ENCODE results near the gene LCLAT1.

LCLAT1 gene

GRCh38 chr2:30689496-30690125 lies 242.6 kb downstream of the LCLAT1 start:
- in situ Hi-C loops (cut with MboI; ENCODE audit: low sequenced_read_pairs), result no loop called here

- in situ Hi-C loops (cut with MboI; ENCODE audit: low sequenced_read_pairs), result no loop called here
Observed at GRCh38 chr2:30690126-30690561, 243.1 kb downstream of the LCLAT1 start.

GRCh38 chr2:30691091-30691947 lies 244.3 kb downstream of the LCLAT1 start:
- in situ Hi-C loops (cut with MboI; ENCODE audit: low sequenced_read_pairs), result no loop called here

- in situ Hi-C loops (cut with MboI; ENCODE audit: low sequenced_read_pairs), result no loop called here
Observed at GRCh38 chr2:30691948-30692828, 245.1 kb downstream of the LCLAT1 start.

DNA sequence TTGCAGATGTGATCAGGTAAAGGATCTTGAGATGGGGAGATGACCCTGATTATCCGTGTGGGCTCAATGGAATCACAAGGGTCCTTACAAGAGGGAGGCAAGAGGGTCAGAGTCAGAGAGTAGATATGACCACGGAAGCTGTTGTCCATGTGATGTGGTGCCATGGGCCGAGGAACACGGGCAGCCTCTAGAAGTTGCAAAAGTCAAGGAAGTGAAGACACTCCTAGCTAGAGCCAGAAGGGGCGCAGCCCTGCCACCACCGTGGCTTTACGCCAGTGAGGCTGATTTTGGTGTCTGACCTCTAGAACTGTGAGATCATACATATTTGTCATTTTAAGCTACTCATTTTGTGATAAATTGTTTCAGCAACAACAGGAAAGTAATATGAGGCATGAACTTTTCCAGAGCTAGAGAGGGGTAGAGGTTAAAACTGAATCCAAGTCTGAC lies 245.8 kb downstream of the LCLAT1 start:
- in situ Hi-C loops (cut with MboI; ENCODE audit: low sequenced_read_pairs), result no loop called here

Data from HL-60/S4 (cell line).